ENCODE data around the gene RAB7A. TPM values are rescaled to one million over a fixed set of nuclear protein-coding genes. Genes with fewer than 3 reads are reported as not detected.
"Not testable (repeated sequence)": the region's sequence is repeated elsewhere in the genome, so short reads cannot be mapped to it uniquely, and the experiment has no call there.

The RAB7A gene
- total and polyA plus RNA-seq, 2 donors: 38.0 to 179 TPM

DNA sequence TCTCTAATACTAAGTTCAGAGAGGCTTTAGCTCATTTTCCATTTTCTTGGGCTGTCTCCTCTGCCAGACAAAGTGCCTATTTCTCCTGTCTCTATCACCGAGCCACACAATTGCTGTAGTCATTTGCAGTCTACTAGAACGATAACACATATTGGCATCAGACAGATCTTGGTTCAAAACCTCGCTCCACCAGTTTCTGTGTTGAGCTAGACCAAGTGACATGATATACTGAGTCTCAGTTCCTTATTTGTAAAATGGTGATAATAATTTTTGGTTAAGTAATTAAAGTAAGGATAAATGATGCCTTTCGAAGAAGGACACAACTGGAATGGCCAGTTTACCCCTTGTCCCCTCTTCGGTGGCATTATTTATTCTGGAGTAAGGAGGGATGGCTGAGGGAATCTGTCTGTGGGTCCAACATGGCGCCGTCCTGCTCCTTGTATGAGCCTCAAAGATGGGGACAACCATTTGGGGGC, 398 bp upstream of the RAB7A start:
- H3K4me3 ChIP-seq (ENCODE audit: low read depth, low read length): no peak overlapping the region
- WGBS: 51% methylated on average over 7 of the region's 7 CpGs

DNA sequence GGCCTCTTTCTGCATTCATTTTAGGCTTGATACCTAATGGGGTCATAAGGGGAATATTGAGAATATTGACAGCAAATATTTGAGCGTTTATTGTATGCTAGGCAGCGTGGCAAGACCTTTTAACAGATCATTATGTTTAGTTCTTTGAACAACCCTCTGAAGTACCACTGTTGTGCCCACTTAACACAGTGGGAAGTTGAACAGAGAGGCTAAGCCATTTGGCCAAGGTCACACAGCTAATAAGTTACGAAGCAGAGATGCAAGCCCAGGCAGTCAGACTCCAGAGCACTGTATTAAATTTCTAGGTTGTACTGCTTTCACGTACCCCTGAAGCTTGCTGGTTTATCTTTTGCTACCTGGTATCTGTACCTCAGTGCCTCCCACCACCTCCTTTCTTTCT, 1.1 kb downstream of the RAB7A start:
- no peak for DNase-seq (ENCODE audit: extremely low spot score)
- Histone ChIP-seq H3K4me3 (ENCODE audit: low read depth, low read length) (peak overlapping the region; percentile 96), H3K4me1 (ENCODE audit: insufficient read depth) (peaks cover 2% of the 10 kb centered on the region), H3K27ac (ENCODE audit: low read depth) (no peak overlapping the region), H3K36me3 (ENCODE audit: insufficient read depth) (no peaks in the 10 kb centered on the region)
- WGBS: 20% methylated on average over 4 of the region's 4 CpGs

More for the DNA sequence above, 398 bp upstream of the RAB7A start:
- DNase-seq (ENCODE audit: extremely low spot score): no peak
- Histone ChIP-seq H3K27ac (ENCODE audit: low read depth) (no peak overlapping the region), H3K36me3 (ENCODE audit: insufficient read depth) (no peaks in the 10 kb centered on the region), H3K4me1 (ENCODE audit: insufficient read depth) (peaks cover under 1% of the 10 kb centered on the region)

DNA sequence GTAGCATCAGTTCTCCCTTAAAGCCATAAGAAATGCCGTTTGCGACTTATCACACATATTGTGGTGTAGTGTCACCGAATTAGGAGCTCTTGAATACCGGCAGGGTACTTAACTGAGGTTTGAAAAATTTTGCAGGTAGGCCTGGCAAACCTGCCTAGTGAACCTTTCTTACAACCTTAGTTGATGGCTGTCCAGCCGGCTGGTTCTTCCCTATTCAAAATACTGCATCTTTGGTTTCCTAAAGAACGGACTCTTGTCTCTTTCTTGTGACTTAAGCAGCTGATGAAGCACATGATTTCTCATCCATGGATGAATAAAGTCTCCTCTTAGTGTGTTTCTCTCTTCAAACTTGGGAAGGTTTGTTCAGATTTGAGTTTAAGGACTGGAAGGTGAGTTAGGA, 1.5 kb downstream of the RAB7A start:
- Histone ChIP-seq H3K36me3 (ENCODE audit: insufficient read depth) (no peaks in the 10 kb centered on the region), H3K4me1 (ENCODE audit: insufficient read depth) (peaks cover 2% of the 10 kb centered on the region), H3K4me3 (ENCODE audit: low read depth, low read length) (peak overlapping the region; percentile 96), H3K27ac (ENCODE audit: low read depth) (no peak overlapping the region)
- WGBS: 33% methylated on average over 6 of the region's 6 CpGs
- no peak for DNase-seq (ENCODE audit: extremely low spot score)

DNA sequence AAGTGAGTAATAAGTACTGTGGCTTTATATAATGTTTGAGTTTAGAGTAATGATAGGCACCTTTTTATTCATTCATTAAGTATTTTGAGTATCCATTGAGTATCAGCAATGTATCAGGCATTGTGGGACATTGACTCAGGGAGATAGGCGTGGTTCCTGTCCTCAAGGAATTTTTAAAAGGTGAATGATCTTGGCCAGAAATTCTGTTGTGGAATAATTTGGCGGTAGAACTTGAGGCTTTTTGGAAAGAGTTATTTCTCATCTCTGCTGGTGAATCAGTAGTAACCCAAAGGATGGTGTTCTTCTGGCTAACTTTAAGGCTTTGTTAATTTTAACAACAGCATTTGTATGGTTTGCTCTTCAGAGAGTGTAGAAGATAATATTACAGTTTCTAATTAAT, 2.0 kb downstream of the RAB7A start:
- 51% methylated on average over 2 of the region's 2 CpGs for WGBS
- Histone ChIP-seq H3K4me3 (ENCODE audit: low read depth, low read length) (peak overlapping the region; percentile 96), H3K27ac (ENCODE audit: low read depth) (no peak overlapping the region), H3K4me1 (ENCODE audit: insufficient read depth) (peaks cover 2% of the 10 kb centered on the region), H3K36me3 (ENCODE audit: insufficient read depth) (no peaks in the 10 kb centered on the region)
- no peak for DNase-seq (ENCODE audit: extremely low spot score)

DNA sequence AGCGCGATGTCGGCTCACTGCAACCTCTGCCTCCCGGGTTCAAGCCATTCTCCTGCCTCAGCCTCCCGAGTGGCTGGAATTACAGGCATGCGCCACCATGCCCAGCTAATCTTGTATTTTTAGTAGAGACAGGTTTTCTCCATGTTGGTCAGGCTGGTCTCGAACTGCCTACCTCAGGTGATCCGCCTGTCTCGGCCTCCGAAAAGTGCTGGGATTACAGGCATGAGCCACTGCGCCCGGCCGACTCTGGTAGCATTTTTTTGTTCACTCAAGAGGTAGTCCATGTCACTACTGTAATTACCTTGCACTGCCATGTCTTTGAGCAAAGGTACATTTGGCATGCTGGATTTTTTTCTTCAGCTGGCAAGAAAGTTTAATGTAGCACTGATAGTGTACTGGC, 2.5 kb downstream of the RAB7A start:
- H3K36me3 ChIP-seq (ENCODE audit: insufficient read depth); H3K27ac ChIP-seq (ENCODE audit: low read depth); H3K4me3 ChIP-seq (ENCODE audit: low read depth, low read length); H3K4me1 ChIP-seq (ENCODE audit: insufficient read depth); DNase-seq (ENCODE audit: extremely low spot score): not testable (repeated sequence)
- WGBS: 86% methylated on average over 13 of the region's 13 CpGs

DNA sequence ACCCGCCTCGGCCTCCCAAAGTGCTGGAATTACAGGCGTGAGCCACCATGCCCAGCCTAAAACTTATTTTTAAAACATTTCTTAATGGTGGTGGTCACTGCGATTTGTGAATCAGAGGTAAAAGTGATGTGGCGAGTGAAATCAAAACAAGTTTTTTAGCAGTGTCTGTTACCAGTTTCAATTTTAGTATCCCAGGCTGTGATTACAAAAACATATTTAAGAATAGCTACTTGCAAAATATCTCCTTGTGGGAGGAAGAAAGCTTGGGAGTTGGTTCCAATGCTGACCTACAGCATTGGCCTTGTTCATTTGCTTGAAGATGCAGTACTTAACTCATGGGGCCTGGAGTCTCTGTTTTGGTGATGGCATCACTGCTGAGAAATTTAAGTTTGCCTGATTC, 4.5 kb downstream of the RAB7A start:
- H3K4me3 ChIP-seq (ENCODE audit: low read depth, low read length): no peak overlapping the region
- no peak overlapping the region for H3K27ac ChIP-seq (ENCODE audit: low read depth)
- peaks cover 2% of the 10 kb centered on the region for H3K36me3 ChIP-seq (ENCODE audit: insufficient read depth)
- peaks cover 2% of the 10 kb centered on the region for H3K4me1 ChIP-seq (ENCODE audit: insufficient read depth)
- DNase-seq (ENCODE audit: extremely low spot score): no peak
- WGBS: 83% methylated on average over 5 of the region's 5 CpGs

DNA sequence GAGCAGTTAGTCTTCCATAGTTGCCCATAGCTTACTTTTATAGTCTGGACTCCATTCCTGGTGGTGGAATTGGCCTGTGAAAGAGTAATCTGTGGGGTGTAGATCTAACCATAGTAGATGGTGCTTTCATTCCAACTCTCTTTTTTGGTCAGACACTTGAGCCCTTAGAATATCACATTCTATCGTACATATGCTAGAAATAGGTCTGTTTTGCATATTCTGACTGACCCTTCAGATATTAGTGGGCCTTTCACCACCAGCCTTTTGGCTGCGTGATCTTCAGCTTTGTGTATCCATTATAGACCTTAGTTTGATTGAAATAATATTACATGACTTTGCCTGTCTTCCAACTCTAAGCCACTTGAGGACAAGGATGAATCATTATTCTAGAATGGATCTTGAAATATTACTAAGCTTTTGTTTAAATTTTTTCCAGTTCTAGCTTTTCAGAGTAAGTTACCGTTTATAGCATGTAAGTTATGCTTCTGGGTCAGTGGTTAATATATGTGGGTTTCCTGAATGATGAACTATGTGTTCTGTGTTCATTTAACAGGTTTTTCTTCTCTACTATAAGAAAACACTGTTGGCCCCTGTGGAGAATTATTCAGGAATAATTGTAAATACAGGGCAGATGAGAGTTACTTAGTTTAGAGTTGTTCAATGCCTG, 8.7 kb downstream of the RAB7A start:
- Histone ChIP-seq H3K4me3 (ENCODE audit: low read depth, low read length) (no peak overlapping the region), H3K36me3 (ENCODE audit: insufficient read depth) (peaks cover 2% of the 10 kb centered on the region), H3K4me1 (ENCODE audit: insufficient read depth) (peaks cover 2% of the 10 kb centered on the region), H3K27ac (ENCODE audit: low read depth) (no peak overlapping the region)
- DNase-seq (ENCODE audit: extremely low spot score): no peak
- 79% methylated on average over 3 of the region's 3 CpGs for WGBS

DNA sequence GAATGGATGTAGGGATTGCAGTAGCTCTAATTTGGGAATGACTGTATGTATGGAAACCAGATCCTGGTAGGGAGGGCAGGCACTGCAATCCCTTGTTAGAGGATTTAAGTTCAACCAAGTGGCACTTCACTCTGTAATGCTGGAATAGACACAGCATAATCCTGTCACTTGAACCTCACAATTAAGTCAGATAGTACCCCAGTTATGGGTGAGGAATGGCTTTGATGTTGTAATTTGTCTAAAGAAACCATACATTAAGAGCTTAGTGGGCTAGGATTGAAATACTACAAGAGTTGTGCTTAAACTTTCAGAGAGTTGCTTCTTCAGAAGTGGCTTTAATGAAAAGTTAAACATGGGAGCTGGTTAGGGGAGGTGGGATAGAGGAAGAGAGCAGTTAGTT, 9.3 kb downstream of the RAB7A start:
- Histone ChIP-seq H3K27ac (ENCODE audit: low read depth) (no peak overlapping the region), H3K36me3 (ENCODE audit: insufficient read depth) (peaks cover 2% of the 10 kb centered on the region), H3K4me3 (ENCODE audit: low read depth, low read length) (no peak overlapping the region), H3K4me1 (ENCODE audit: insufficient read depth) (peaks cover 2% of the 10 kb centered on the region)
- DNase-seq (ENCODE audit: extremely low spot score): no peak

DNA sequence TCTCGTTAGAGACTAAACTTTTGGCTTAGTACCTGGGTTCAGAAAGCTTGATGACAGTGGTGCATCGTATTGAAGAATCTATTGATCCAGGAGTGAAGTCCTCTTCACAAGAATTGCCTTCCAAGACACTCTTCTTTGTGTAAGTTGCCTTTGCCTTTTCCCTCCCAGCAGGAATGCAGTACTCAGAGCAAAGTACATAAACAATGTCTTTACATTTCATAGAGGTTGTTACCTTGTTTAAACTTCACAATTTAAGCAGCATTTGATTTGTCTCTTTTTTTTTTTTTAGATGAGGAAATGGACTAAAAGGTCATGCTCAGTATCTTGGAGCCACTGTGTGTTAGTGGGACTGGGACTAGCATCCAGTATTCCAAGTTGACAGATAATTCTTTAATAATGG, 9.9 kb downstream of the RAB7A start:
- Histone ChIP-seq H3K4me1 (ENCODE audit: insufficient read depth) (no peaks in the 10 kb centered on the region), H3K27ac (ENCODE audit: low read depth) (no peak overlapping the region), H3K4me3 (ENCODE audit: low read depth, low read length) (no peak overlapping the region), H3K36me3 (ENCODE audit: insufficient read depth) (peaks cover 4% of the 10 kb centered on the region)
- WGBS: 28% methylated on average over 2 of the region's 2 CpGs
- DNase-seq (ENCODE audit: extremely low spot score): no peak

DNA sequence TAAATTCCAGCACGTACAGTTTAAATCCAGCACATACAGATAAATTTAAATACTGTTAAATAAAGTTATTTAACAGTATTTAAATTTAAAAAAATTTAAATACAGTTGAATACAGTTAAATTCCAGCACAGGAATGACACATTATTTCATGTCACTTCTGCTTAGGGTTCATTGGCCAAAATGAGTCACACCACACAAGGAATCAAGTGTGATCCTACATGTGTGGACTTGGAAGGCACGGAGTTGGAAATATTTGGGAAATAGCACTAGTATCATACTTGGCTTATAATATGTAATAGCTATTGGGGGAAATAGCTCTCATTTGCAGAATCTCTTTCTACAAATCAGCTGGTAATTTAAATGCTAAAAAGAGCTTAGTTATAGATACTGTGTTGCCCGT, 10.6 kb downstream of the RAB7A start:
- DNase-seq (ENCODE audit: extremely low spot score): no peak
- WGBS: 57% methylated on average over 3 of the region's 3 CpGs
- Histone ChIP-seq H3K27ac (ENCODE audit: low read depth) (no peak overlapping the region), H3K4me3 (ENCODE audit: low read depth, low read length) (no peak overlapping the region), H3K4me1 (ENCODE audit: insufficient read depth) (peaks cover 1% of the 10 kb centered on the region), H3K36me3 (ENCODE audit: insufficient read depth) (peaks cover 4% of the 10 kb centered on the region)

DNA sequence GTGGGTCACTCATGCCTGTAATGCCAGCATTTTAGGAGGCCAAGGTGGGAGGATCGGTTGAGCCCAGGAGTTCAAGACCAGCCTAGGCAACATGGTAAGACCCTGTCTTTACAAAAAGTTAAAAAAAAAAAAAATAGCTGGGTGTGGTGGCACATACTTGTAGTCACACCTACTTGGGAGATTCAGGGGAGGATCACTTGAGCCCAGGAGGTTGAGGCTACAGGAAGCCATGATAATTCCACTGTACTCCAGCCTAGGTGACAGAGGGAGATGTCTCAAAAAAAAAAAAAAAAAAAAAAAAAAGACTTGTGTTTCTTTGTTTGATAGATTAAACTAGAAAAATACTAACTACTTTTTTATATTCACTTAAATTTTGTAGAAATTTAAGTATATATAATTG, 14.6 kb downstream of the RAB7A start:
- H3K36me3 ChIP-seq (ENCODE audit: insufficient read depth): peaks cover 5% of the 10 kb centered on the region
- DNase-seq (ENCODE audit: extremely low spot score): no peak
- H3K27ac ChIP-seq (ENCODE audit: low read depth): no peak overlapping the region
- H3K4me3 ChIP-seq (ENCODE audit: low read depth, low read length): no peak overlapping the region
- peaks cover 1% of the 10 kb centered on the region for H3K4me1 ChIP-seq (ENCODE audit: insufficient read depth)
- WGBS: 99% methylated on average over 1 of the region's 1 CpG

DNA sequence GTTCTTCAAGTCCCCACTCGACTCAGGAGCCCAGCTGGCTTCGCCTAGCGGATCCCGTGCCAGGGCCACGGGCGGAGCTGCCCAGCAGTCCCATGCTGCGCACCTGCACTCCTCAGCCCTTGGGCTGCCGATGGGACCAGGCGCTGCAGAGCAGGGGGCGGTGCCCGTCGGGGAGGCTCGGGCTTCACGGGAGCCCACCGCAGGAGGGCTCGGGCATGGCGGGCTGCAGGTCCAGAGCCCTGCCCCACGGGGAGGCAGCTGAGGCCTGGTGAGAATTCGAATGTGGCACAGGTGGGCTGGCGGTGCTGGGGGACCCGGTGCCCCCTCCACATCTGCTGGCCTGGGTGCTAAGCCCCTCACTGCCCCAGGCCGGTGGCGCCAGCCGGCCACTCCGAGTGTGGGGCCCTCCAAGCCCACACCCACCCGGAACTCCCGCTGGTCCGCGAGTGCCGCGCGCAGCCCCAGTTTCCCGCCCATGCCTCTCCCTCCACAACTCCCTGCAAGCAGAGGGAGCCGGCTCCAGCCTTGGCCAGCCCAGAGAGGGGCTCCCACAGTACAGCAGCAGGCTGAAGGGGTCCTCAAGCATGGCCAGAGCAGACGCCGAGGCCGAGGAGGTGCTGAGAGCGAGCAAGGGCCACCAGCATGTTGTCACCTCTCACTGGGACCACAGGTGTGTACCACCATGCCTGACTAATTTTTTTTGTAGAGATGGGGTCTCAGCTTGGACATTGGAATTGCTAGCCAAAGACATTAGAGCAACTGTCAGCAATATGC, 17.0 kb downstream of the RAB7A start:
- H3K4me1 ChIP-seq (ENCODE audit: insufficient read depth): peaks cover 1% of the 10 kb centered on the region
- peaks cover 5% of the 10 kb centered on the region for H3K36me3 ChIP-seq (ENCODE audit: insufficient read depth)
- 96% methylated on average over 38 of the region's 38 CpGs for WGBS
- no peak for DNase-seq (ENCODE audit: extremely low spot score)
- no peak overlapping the region for H3K4me3 ChIP-seq (ENCODE audit: low read depth, low read length)
- H3K27ac ChIP-seq (ENCODE audit: low read depth): no peak overlapping the region

DNA sequence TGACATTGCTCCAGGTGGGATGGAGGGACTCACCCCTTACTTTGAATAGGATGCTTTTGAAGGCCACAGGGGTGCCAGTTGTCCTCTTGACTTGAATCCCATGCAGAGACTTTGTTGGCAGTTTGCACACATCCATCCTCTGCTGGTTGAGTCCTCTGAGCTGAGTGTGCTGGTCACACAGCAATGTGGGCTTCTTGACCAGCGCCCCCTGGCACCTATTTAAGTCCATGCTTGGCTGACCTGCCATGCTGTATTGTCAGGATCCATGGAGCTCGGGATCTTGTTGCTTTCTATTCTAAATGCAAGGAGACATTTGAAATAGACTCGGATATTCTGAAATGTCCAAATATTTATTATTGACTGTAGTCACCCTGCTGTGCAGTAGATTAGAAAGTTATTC, 19.8 kb downstream of the RAB7A start:
- WGBS: 76% methylated on average over 3 of the region's 3 CpGs
- Histone ChIP-seq H3K4me3 (ENCODE audit: low read depth, low read length) (no peak overlapping the region), H3K36me3 (ENCODE audit: insufficient read depth) (peaks cover 3% of the 10 kb centered on the region), H3K4me1 (ENCODE audit: insufficient read depth) (peaks cover 1% of the 10 kb centered on the region), H3K27ac (ENCODE audit: low read depth) (no peak overlapping the region)
- no peak for DNase-seq (ENCODE audit: extremely low spot score)

DNA sequence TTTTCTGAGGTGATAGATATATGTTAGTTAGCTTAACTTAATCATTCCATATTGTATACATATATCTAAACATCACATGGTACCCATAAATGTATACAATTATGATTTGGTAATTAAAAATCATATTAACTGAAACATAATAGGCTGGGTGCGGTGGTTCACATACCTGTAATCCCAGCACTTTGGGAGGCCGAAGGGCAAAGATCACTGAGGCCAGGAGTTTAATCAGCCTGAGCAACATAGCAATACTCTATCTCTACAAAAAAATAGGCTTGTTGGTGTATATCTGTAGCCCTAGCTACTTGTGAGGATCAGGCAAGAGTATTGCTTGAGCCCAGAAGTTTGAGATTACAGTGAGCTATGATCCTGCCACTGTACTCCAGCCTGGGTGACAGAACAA, 20.9 kb downstream of the RAB7A start:
- Histone ChIP-seq H3K36me3 (ENCODE audit: insufficient read depth) (peaks cover 3% of the 10 kb centered on the region), H3K27ac (ENCODE audit: low read depth) (no peak overlapping the region), H3K4me1 (ENCODE audit: insufficient read depth) (no peaks in the 10 kb centered on the region), H3K4me3 (ENCODE audit: low read depth, low read length) (no peak overlapping the region)
- WGBS: 98% methylated on average over 2 of the region's 2 CpGs
- DNase-seq (ENCODE audit: extremely low spot score): no peak
